Endothelial cell (in vitro differentiated cells): ENCODE data around the gene CUBN. TPM values are rescaled to one million over a fixed set of nuclear protein-coding genes. Genes with fewer than 3 reads are reported as not detected.

Experiments used
- DNase-seq: peaks from one replicate; pipeline ENCODE4 v3.0.0; 2021; ENCODE audit warnings: low spot score
- H3K27ac Mint-ChIP-seq: one replicate; pipeline ENCODE4 v1.8.0; 2021; ENCODE audit warnings: mixed read lengths, inconsistent platforms; ENCODE audit not compliant: unreplicated experiment
- H3K27me3 Mint-ChIP-seq: one replicate; pipeline ENCODE4 v1.8.0; 2021; ENCODE audit warnings: mild to moderate bottlenecking, moderate library complexity, mixed read lengths, inconsistent platforms; ENCODE audit not compliant: unreplicated experiment
- H3K36me3 Mint-ChIP-seq: one replicate; pipeline ENCODE4 v1.8.0; 2021; ENCODE audit warnings: mild to moderate bottlenecking, low read depth, mixed read lengths, inconsistent platforms; ENCODE audit not compliant: unreplicated experiment
- H3K4me1 Mint-ChIP-seq: one replicate; pipeline ENCODE4 v1.8.0; 2021; ENCODE audit warnings: mild to moderate bottlenecking, mixed read lengths, inconsistent platforms; ENCODE audit not compliant: unreplicated experiment
- H3K4me3 Mint-ChIP-seq: one replicate; pipeline ENCODE4 v1.8.0; 2021; ENCODE audit warnings: mild to moderate bottlenecking, mixed read lengths, inconsistent platforms; ENCODE audit not compliant: unreplicated experiment
- H3K9me3 Mint-ChIP-seq: one replicate; pipeline ENCODE4 v1.8.0; 2021; ENCODE audit warnings: mixed read lengths, inconsistent platforms; ENCODE audit not compliant: unreplicated experiment
- total RNA-seq: library from RNA; stranded (reverse); fragmentation: NEBNext Ultra II Directional; extraction: Animal tissue kit (Norgen Biotek cat#: 25700); gene quantifications from one replicate; pipeline ENCODE4 v1.2.1, GENCODE V29; 2021; ENCODE audit not compliant: unreplicated experiment
- TF ChIP-seq, protein P1 (sequence below): fragments of 200-600 bp; sonication (generic); IDR thresholded peaks from one replicate; pipeline ENCODE4 v1.5.0; 2021; ENCODE audit warnings: antibody characterized with exemption; ENCODE audit not compliant: unreplicated experiment

Gene CUBN
- total RNA-seq, 1 donor from 2014 or later: 8.8 TPM

- Mint-ChIP-seq H3K4me1 (peaks cover 13% of the 10 kb centered on the region), H3K36me3 (peaks cover 33% of the 10 kb centered on the region), H3K9me3 (no peaks in the 10 kb centered on the region), H3K4me3 (no peak overlapping the region), H3K27ac (no peak overlapping the region), H3K27me3 (peaks cover 1% of the 10 kb centered on the region)
- TF ChIP-seq, protein P1, sequence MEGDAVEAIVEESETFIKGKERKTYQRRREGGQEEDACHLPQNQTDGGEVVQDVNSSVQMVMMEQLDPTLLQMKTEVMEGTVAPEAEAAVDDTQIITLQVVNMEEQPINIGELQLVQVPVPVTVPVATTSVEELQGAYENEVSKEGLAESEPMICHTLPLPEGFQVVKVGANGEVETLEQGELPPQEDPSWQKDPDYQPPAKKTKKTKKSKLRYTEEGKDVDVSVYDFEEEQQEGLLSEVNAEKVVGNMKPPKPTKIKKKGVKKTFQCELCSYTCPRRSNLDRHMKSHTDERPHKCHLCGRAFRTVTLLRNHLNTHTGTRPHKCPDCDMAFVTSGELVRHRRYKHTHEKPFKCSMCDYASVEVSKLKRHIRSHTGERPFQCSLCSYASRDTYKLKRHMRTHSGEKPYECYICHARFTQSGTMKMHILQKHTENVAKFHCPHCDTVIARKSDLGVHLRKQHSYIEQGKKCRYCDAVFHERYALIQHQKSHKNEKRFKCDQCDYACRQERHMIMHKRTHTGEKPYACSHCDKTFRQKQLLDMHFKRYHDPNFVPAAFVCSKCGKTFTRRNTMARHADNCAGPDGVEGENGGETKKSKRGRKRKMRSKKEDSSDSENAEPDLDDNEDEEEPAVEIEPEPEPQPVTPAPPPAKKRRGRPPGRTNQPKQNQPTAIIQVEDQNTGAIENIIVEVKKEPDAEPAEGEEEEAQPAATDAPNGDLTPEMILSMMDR: no peak
- DNase-seq: no peak
Measured at GRCh38 chr10:16795410-16796073, 334.1 kb downstream of the CUBN start.

GRCh38 chr10:16794005-16794404 is 335.6 kb downstream of the CUBN start:
- Mint-ChIP-seq H3K4me1 (peaks cover 20% of the 10 kb centered on the region), H3K27me3 (peaks cover 5% of the 10 kb centered on the region), H3K36me3 (peaks cover 31% of the 10 kb centered on the region), H3K27ac (no peak overlapping the region), H3K4me3 (no peak overlapping the region), H3K9me3 (no peaks in the 10 kb centered on the region)
- TF ChIP-seq, protein P1: no peak
- DNase-seq: no peak

GRCh38 chr10:16792675-16793074 is 336.9 kb downstream of the CUBN start:
- DNase-seq: no peak
- no peak overlapping the region for H3K4me3 Mint-ChIP-seq
- TF ChIP-seq, protein P1: no peak
- H3K27ac Mint-ChIP-seq: no peak overlapping the region
- H3K36me3 Mint-ChIP-seq: peaks cover 35% of the 10 kb centered on the region
- H3K27me3 Mint-ChIP-seq: peaks cover 5% of the 10 kb centered on the region
- peaks cover 24% of the 10 kb centered on the region for H3K4me1 Mint-ChIP-seq
- no peaks in the 10 kb centered on the region for H3K9me3 Mint-ChIP-seq

GRCh38 chr10:16789765-16790164 is 339.8 kb downstream of the CUBN start:
- H3K9me3 Mint-ChIP-seq: no peaks in the 10 kb centered on the region
- H3K4me1 Mint-ChIP-seq: peaks cover 29% of the 10 kb centered on the region
- no peak for DNase-seq
- no peak overlapping the region for H3K27ac Mint-ChIP-seq
- peaks cover 5% of the 10 kb centered on the region for H3K27me3 Mint-ChIP-seq
- no peak overlapping the region for H3K4me3 Mint-ChIP-seq
- peaks cover 34% of the 10 kb centered on the region for H3K36me3 Mint-ChIP-seq
- TF ChIP-seq, protein P1: no peak

GRCh38 chr10:16789261-16789660 is 340.4 kb downstream of the CUBN start:
- no peaks in the 10 kb centered on the region for H3K9me3 Mint-ChIP-seq
- H3K27me3 Mint-ChIP-seq: peaks cover 5% of the 10 kb centered on the region
- H3K4me3 Mint-ChIP-seq: no peak overlapping the region
- DNase-seq: no peak
- H3K27ac Mint-ChIP-seq: no peak overlapping the region
- H3K4me1 Mint-ChIP-seq: peaks cover 29% of the 10 kb centered on the region
- peaks cover 35% of the 10 kb centered on the region for H3K36me3 Mint-ChIP-seq
- TF ChIP-seq, protein P1: no peak
